HL-60 (cell line): ENCODE results near the gene ALDH4A1.

ENCODE experiments used
- CTCF ChIP-seq: IDR thresholded peaks from one replicate; pipeline ENCODE4 v1.5.1; 2011; ENCODE audit warnings: low read length, control low read depth, inconsistent platforms; ENCODE audit not compliant: insufficient read depth
- GABPA ChIP-seq: IDR thresholded peaks from 2 replicates; pipeline ENCODE4 v1.6.1; 2012; ENCODE audit warnings: low read depth
- POLR2AphosphoS5 ChIP-seq: IDR thresholded peaks from 2 replicates; pipeline ENCODE4 v1.6.1; 2012; ENCODE audit warnings: low read depth
- REST ChIP-seq: IDR thresholded peaks from 2 replicates; pipeline ENCODE4 v1.6.1; 2012; ENCODE audit warnings: low read depth; ENCODE audit not compliant: insufficient replicate concordance

GRCh38 chr1:18866314-18866713, 36.0 kb downstream of the ALDH4A1 start:
- no peak for TF ChIP-seq CTCF
- TF ChIP-seq GABPA, result no peak
- TF ChIP-seq REST, result no peak
- TF ChIP-seq POLR2AphosphoS5, result no peak
